Left ventricle myocardium superior (tissue), 1 donor: ENCODE data around the gene ABR. TPM values are rescaled to one million over a fixed set of nuclear protein-coding genes. Genes with fewer than 3 reads are reported as not detected.
"Not testable (repeated sequence)": the region's sequence is repeated elsewhere in the genome, so short reads cannot be mapped to it uniquely, and the experiment has no call there.

Experiments used
- ATAC-seq: fragments of 200-7000 bp; cut with Tn5 transposase; one replicate; pipeline ENCODE4 v1.9.1; 2020; ENCODE audit warnings: mild to moderate bottlenecking, moderate library complexity
- DNase-seq: peaks from one replicate; pipeline ENCODE4 v3.0.0-alpha.2; 2020
- intact Hi-C: fragments of 100-400 bp; cut with micrococcal nuclease; formaldehyde crosslinking; loops from one replicate; pipeline ENCODE4 v1.11.0; 2022
- total RNA-seq: library from RNA; stranded (reverse); fragmentation: NEBNext Ultra II Directional; extraction: Animal tissue kit (Norgen Biotek cat#: 25700); gene quantifications from one replicate; pipeline ENCODE4 v1.2.1, GENCODE V29; 2021
- donor health status: DM: no; HTN: yes; CAD: no; lungs with severe emphysema.

ABR gene
- total RNA-seq, 1 donor from 2014 or later: 167 TPM

DNA sequence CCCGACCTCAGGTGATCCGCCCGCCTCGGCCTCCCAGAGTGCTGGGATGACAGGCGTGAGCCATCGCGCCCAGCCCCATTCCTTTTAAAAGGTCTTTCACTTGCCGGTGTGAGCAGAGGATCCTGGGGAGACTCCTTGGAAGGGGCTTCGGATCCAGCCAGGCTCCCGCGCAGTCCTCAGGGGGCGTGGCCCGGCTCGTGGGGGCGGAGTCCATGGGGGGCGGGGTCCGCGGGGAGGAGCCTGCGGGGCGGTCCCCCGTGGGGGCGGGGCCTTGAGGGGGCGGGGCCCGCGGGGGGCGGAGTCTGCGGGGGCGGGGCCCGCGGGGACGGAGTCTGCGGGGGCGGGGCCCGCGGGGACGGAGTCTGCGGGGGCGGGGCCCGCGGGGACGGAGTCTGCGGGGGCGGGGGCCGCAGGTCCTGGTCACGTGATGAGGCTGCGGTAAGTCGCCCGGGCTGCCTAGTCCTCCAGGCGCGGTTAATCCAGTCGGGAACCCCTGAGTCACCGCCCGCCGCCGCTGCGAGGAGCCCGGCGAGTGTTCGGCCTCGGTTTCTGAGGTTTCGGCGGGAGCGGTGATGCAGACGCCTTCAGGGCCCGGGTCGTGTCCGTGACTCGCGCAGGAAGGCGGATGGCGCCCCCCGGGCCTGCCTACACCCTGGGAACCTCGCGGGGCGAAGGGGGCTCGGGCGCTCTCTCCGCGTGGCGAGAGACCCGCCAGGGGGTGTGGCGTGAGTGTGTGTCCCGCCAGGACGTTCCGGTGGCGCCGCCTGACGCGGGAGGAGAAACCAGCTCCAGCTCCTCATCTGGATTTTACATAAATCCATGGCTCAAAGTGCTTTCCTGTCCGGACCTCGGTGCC is 23.6 kb upstream of the ABR start:
- ATAC-seq (peak; percentile 71), DNase-seq (peak; percentile 75)
- intact Hi-C loops: no loop called here

DNA sequence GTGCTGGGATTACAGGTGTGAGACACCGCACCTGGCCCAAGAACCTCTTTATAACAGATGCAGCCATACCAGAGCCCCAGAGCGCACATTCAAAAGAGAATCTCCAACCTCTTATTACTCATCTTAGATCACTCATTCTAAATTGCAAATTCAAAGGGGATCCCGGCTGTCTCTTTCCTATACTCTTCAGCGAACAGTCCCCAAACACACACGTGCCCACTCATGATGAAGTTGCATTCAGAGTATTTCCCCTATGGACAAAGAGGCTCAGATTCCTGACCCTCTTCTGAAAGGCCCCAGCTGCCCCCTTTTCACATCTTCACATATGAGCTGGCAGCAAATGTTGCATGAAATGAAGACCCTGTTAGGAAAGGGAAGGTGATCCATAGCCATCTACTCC is 22.5 kb upstream of the ABR start:
- intact Hi-C loops: no loop called here
- ATAC-seq (no peak), DNase-seq (no peak)

DNA sequence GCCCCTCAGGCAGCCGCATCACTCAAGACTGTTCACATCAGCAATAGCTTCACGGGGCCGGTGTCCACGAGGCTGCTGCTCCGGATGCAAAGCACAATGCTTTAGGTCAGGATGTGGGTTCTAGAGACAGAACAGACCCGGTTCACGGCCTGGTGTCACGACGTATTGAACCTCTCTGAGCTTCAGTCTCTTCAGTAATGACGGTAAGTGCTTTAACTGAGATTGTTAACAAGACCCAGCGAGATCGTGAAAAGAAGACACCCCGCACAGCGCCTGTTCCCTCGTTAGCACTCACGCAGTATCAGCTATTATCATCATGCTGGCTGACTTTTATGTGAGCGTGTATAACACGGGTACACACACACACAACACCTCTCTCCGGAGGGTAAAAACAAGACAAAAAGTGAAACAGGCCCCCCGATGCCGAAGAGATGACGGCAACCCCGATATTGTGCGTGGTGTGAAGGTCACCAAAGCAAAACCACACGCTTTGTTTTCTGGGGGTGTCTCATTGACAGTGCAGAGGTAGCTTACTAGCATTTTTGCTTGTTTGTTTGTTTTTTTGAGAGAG is 21.4 kb upstream of the ABR start:
- DNase-seq: no peak
- ATAC-seq: no peak
- intact Hi-C loops: no loop called here

- DNase-seq, intact Hi-C loops, ATAC-seq: not testable (repeated sequence)
Measured at GRCh38 chr17:1199271-1199743, 19.5 kb upstream of the ABR start.

DNA sequence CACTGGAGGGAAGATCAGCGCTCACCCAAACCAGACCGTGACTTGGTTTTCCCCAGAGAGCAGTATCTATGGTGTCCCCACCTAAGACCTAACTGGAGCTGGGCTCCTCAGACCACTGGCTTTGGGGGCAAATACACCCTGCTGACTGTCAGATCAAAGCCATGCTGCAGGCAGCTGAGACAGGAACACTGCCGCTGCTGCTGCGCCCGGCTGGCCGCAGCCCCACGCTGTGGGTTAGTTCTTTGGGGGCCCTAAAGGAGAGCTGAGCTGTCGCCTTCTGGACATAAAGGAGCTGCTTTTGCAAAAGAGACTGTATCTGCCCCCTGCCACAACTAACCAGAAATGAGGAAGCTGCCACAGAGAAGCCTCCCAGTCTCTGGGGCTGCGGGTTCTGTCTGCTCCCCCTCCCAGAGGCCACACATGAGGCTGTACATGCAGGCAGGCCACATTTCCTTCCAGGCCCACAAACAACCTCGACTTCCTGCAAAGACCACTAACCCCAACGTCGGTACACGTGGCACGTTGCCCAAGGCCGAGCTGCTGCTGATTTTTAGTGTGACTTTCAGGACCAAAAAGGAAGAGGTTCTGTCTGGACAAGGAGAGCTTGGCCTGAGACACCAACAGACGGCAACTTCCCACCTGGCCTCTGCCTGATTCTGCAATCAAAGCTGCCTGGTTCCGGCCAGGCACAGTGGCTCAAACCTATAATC is 18.2 kb upstream of the ABR start:
- intact Hi-C loops: no loop called here
- DNase-seq (peak; percentile 84), ATAC-seq (peak; percentile 73)

DNA sequence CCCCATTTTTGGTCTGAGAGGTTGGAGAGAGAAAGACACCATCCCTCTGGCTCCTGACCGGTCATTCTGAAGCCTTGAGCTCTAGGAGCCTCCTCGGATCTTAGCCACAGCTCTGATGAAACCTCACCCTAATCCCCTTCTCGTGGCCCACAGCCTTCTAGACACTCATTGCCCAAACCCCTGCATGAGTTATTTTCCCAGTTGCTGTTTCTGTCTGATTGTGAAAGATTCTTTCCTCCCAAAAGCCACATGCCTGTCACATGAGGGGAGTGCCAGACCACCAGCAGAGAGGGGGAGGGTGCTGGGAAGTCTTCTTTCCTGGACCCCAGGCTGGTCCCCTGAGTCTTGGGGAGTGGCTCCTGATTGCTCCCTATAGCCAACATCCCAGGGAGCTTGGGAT is 17.6 kb upstream of the ABR start:
- peak; percentile 26 for DNase-seq
- intact Hi-C loops: no loop called here
- ATAC-seq: peak; percentile 48

DNA sequence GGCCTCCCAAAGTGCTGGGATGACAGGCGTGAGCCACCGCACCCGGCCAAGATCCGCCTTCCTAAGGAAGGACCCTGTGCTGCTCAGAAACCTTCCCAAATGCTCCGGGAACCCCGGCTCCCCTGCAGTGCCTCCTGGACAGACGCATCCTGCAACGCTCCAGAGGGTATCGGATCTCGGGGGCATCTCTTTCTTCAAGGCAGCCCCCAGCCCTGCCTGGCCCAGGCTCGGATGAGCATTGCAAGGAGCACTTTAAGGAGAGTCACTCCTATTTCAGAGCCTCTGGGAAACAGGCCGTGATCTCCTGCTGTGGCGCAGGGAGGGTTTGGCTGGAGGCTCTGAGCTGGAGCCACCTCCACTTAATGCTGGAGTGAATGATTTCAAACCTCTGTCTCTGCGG is 17.2 kb upstream of the ABR start:
- intact Hi-C loops: no loop called here
- DNase-seq (peak; percentile 18), ATAC-seq (no peak)

GRCh38 chr17:1192911-1193699 is 13.3 kb upstream of the ABR start:
- ATAC-seq (no peak), DNase-seq (peak; percentile 21)
- intact Hi-C loops: no loop called here

DNA sequence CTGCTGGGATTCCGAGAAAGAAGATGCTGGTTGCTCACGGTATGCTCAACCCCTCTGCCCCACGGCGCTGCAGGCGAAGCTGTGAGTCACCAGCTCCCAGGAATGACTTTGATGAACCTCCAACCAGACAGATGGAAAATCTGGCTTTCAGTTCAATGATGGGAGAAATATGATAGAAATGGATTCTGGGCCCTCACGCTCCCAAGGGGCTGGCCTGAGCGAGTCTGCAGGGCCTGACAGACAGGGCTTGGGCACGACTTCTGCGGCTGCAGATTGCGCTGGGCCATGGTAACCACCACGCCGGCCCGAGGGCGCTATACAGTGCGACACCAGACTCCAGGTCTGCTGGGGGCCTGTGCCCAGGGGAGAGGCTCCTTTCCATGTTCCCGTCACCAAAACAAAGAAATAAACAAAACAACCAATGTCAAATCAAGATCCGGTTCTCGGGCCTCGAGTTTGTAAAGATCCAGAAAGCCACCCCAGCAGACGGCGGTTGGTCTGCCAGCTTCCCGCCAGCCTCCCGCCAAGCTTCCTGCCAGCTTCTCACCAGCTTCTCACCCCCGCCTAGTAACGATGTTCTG is 11.1 kb upstream of the ABR start:
- peak; percentile 22 for DNase-seq
- ATAC-seq: no peak
- intact Hi-C loops: no loop called here

GRCh38 chr17:1188812-1189504 is 9.2 kb upstream of the ABR start:
- ATAC-seq: peak; percentile 74
- intact Hi-C loops: loop anchor here (5.0 kb wide), 1 partner anchor 67 kb away; no protein-coding TSS in a partner anchor
- peak; percentile 90 for DNase-seq

DNA sequence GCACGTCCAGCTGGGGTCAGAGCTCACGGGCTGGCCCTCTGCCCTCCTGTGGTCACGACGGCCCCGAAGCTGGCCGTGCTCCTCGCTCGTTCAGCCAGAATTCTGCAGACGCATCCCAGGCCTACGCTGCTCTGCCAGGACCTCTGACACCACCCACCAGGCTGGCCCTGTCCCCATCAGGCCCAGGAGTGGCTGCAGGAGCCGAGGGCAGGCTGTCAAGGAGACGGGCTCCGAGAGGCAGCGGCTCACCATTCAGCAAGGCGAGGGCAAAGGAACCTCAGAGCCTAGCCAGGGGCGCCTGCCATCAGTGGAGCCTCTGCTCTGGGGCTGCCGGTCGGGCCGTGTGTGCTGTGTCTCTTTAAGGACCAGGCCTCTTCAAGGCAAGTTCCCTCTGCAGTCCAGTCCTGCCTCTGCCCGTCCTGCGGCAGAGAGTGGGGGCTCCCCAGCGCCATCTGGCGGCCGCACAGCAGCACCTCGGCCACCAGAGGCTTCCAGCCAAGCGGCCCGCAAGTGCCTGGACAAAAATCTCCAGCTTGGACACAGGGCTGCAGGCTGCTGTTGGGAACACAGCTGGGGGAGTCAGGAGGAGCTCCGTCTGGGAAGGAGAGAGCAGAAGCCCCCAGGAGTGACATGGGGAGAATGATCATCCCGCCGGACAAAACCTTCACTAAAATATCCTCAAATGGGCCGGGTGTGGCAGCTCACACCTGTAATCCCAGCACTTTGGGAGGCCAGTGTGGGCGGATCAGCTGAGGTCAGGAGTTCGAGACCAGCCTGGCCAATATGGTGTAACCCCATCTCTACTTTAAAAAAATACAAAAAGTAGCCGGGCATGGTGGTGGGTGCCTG is 7.4 kb upstream of the ABR start:
- intact Hi-C loops: loop anchor here (5.0 kb wide), 1 partner anchor 65 kb away; no protein-coding TSS in a partner anchor

DNA sequence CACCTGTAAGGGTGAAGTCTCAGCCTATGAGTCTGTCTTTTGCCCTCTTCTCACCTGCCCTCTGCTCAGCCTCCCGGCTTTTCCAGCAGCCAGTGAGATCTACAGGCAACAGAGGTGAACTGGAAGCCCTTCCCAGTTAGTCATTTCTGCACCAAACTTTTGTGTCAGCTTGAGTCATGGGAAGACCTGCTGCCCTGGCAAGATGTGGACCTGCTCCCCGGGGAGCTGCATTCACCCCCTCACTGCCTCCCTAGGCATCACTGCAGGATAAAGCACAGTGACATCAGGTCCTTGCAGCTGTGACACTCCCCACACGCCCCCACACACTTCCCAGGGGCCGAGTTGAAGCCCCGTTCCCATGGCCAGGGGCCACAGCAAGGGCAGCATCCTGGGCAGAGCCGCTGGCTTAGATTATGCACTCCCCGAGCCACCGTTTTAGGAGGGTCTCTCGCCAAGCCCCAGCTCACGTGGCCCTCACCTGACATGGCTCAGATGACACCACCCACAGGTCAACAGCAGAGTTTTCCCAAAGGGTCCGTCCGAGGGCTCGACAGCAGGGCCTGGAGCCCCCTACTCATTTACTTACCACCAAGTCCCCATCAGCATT is 6.5 kb upstream of the ABR start:
- intact Hi-C loops: loop anchor here (5.0 kb wide), 1 partner anchor 64 kb away; no protein-coding TSS in a partner anchor
- ATAC-seq: peak; percentile 4
- peak; percentile 49 for DNase-seq

More for the DNA sequence above, 7.4 kb upstream of the ABR start:
- ATAC-seq: peak; percentile 90
- DNase-seq: peak; percentile 92

DNA sequence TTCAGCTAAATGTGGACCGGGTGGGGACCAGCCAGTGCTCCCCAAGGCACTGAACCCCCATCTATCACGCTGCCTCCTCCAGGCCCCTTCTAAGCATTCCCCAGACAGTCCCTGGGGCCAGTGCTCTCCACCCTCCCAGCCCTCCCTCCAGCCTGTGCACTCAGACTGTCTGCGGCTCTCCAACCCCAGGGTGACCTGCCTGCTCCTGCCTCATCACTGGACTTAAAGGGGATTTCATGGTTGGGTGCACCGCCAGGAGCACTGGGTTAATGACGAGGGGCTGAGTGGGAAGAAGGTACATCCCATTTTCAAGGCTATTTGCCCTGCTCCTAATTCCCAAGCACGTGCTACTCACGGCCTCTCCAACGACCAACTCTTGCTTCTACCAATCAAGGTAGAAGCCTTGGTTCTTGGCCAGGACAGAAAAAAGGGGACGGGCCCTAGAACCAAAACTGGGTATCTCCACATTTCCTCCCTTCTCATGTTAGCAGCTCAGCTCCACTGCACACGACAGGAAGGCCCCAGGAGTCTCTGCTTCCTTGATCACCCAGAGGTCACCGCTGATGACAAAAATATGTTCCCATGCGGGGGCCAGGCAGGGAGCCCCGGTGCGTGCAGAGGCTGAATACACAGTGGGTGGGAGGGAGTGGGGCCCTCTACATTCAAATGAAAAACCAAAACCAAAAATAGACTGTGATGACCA is 3.5 kb upstream of the ABR start:
- DNase-seq: no peak
- ATAC-seq: no peak
- intact Hi-C loops: no loop called here

DNA sequence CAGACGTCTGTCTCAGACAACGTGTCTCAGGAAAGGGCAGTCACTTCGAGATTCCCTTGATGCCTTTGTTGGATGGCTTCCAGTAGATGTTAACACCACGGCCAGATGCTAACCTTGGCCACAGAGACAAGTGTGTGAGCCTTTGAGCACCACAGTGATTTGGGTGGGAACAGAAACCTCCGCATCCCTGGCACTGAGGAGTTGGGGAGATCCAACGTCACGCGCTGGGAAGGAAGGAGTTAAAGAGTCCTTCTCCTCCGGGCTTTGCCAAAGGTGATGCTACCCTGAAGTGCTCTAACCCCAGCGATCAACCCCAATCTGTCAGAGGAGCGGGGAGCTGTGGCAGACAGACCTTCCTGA is 3.0 kb upstream of the ABR start:
- no peak for ATAC-seq

GRCh38 chr17:1181753-1182137 is 2.0 kb upstream of the ABR start:
- DNase-seq (no peak), ATAC-seq (no peak)

More for the DNA sequence above, 3.0 kb upstream of the ABR start:
- DNase-seq: no peak
- intact Hi-C loops: no loop called here

GRCh38 chr17:1180958-1181752 is 1.4 kb upstream of the ABR start:
- intact Hi-C loops: no loop called here
- no peak for ATAC-seq
- no peak for DNase-seq

More at GRCh38 chr17:1181753-1182137, 2.0 kb upstream of the ABR start:
- intact Hi-C loops: no loop called here
